CD4-positive, alpha-beta T cell treated with Interleukin-2 at 100 ng/mL for 4 hours (primary cell): ENCODE measurements around the gene LACRT.
"Not testable (repeated sequence)": the region's sequence is repeated elsewhere in the genome, so short reads cannot be mapped to it uniquely, and the experiment has no call there.

Experiments used
- DNase-seq: peaks from one replicate; pipeline ENCODE4 v3.0.0-alpha.2; 2020; ENCODE audit warnings: low spot score

Gene LACRT

GRCh38 chr12:54639112-54639511, 4.4 kb upstream of the LACRT start:
- DNase-seq = not testable (repeated sequence)

GRCh38 chr12:54631988-54632728, 2.5 kb downstream of the LACRT start:
- DNase-seq = no peak

GRCh38 chr12:54631551-54631950, 3.1 kb downstream of the LACRT start:
- DNase-seq = no peak

GRCh38 chr12:54629925-54630324, 4.8 kb downstream of the LACRT start:
- no peak for DNase-seq

GRCh38 chr12:54628186-54628846, 6.4 kb downstream of the LACRT start:
- DNase-seq = no peak

- no peak for DNase-seq
These were observed 7.4 kb downstream of the LACRT start for GRCh38 chr12:54627304-54627703.

GRCh38 chr12:54625598-54625997, 9.1 kb downstream of the LACRT start:
- DNase-seq = no peak

- no peak for DNase-seq
These were observed 10.1 kb downstream of the LACRT start for GRCh38 chr12:54624315-54625279.

- DNase-seq = no peak
These were observed 12.1 kb downstream of the LACRT start for GRCh38 chr12:54622463-54623183.

GRCh38 chr12:54616933-54617680, 17.6 kb downstream of the LACRT start:
- DNase-seq = no peak

- no peak for DNase-seq
These were observed 22.4 kb downstream of the LACRT start for GRCh38 chr12:54612225-54612750.

- DNase-seq = no peak
These were observed 23.0 kb downstream of the LACRT start for GRCh38 chr12:54611715-54612149.

- DNase-seq = no peak
These were observed 25.9 kb downstream of the LACRT start for GRCh38 chr12:54608769-54609168.

- DNase-seq = no peak
These were observed 26.5 kb downstream of the LACRT start for GRCh38 chr12:54608156-54608555.

GRCh38 chr12:54606556-54606955, 28.1 kb downstream of the LACRT start:
- DNase-seq = no peak

- no peak for DNase-seq
These were observed 29.3 kb downstream of the LACRT start for GRCh38 chr12:54605138-54605970.

GRCh38 chr12:54604436-54604835, 30.3 kb downstream of the LACRT start:
- no peak for DNase-seq

- DNase-seq = no peak
These were observed 30.8 kb downstream of the LACRT start for GRCh38 chr12:54603872-54604271.

GRCh38 chr12:54603173-54603814, 31.4 kb downstream of the LACRT start:
- DNase-seq = peak; percentile 68
